ENCODE measurements around the gene OR7D4. TPM values are rescaled to one million over a fixed set of nuclear protein-coding genes. Genes with fewer than 3 reads are reported as not detected.
"Not testable (repeated sequence)": the region's sequence is repeated elsewhere in the genome, so short reads cannot be mapped to it uniquely, and the experiment has no call there.

Gene OR7D4
- total RNA-seq, result not detected in 2 replicates

GRCh38 chr19:9219489-9219888, at the start of gene OR7D4:
TSS of gene OR7D4 (minus strand) at chr19:9219589. CDS start at chr19:9214837, 4,752 bp downstream.
- DNase-seq, result no peak

DNA sequence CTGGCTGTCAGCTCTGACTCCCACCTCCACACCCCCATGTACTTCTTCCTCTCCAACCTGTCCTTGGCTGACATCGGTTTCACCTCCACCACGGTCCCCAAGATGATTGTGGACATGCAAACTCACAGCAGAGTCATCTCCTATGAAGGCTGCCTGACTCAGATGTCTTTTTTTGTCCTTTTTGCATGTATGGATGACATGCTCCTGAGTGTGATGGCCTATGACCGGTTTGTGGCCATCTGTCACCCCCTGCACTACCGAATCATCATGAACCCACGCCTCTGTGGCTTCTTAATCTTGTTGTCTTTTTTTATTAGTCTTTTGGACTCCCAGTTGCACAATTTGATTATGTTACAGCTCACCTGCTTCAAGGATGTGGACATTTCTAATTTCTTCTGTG, 31.8 kb upstream of the OR7D4 start:
- DNase-seq, result no peak

GRCh38 chr19:9250630-9251029, 31.2 kb upstream of the OR7D4 start, which contains the start of gene OR7E24:
TSS of gene OR7E24 (plus strand) at chr19:9250930. CDS start at chr19:9251044, 114 bp downstream.
- DNase-seq, result no peak

DNA sequence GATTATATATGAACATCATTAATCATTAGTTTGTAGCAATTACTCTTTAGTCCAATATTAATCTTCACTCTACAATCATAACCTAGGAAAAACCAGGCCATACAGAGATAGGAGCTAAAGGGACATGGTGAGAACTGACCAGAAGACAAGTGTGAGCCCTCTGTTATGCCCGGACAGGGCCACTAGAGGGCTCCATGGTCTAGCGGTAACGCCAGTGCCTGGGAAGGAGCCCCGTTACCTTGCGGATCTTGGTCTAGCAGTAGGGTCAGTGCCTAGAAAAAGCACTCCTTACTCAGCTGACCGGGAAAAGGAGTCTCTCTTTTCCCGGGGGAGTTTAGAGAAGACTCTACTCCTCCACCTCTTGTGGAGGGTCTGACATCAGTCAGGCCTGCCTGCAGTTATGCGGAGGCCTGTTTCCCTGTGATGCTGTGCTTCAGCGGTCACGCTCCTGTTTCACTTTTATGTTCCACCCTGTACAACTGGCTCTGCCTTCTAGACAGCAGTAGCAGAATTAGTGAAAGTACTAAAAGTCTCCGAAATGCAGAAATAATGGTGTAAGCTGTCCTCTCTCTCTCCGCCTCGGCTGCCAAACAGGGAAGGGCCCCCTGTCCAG, 13.8 kb downstream of the OR7D4 start:
- peak; percentile 74 for DNase-seq

DNA sequence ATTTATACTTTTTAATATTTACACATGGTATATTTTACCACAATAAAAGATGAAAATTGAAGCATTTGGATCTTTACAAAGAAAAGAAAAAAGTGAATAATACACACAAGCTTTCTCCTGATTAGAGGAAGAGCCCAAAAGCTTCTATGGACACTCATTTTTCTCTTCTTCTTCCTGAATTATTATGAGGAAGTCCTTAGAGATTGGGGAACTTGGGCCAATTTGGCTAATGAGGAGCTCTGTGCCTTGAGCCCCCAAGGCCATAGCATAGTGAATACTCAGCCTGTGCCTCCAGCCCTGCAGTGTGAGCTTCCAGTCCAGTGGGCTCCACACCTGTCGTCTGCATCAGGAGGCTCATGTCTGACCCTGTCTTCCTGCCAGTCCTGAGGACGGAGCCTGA, 21.3 kb downstream of the OR7D4 start:
- DNase-seq, result not testable (repeated sequence)

DNA sequence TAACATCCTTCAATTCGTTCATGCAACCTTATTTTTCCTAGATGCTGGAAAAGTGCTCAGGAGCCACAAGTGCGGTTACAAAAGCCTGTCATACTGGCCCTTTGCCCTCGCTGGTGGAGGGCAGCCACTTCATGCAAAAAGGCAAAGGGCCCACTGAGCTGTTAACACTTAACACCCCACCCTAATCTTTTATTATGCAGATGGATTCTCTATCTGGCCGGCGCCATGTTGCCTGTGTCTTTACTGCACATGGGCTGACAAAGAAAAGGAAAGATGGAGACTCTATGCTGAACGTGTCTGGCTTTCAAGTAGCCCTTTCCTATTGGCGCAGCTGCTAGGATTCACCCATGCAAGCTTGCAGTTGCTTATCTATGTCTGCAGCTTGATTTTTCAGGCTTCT, 29.9 kb downstream of the OR7D4 start:
- DNase-seq, result no peak

GRCh38 chr19:9187191-9187590, 32.2 kb downstream of the OR7D4 start:
- no peak for DNase-seq

DNA sequence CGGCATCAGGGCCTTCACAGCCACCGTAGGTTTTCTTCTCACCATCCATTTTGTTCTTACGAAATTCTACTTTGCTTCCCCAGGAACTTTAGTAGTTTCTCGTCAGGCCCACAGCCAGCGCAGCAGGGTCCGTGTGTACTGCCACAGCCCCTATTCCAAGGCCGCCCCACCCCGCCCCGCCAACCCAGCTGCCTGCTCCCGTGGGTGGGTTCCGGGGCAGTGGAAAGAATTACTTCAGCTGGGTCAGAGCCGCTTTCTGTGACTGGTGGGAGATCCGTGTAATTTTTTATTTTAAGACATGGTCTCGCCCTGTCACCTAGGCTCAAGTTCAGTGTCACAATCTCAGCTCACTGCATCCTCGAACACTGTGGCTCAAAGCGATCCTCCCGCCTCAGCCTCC, 36.4 kb downstream of the OR7D4 start:
- no peak for DNase-seq

GRCh38 chr19:9178901-9179300, 40.5 kb downstream of the OR7D4 start, which contains the start of gene OR7D2:
TSS of gene OR7D2 (plus strand) at chr19:9178979. CDS start at chr19:9185782, 6,803 bp downstream.
- DNase-seq, result no peak

GRCh38 chr19:9175326-9175725, 44.1 kb downstream of the OR7D4 start:
- no peak for DNase-seq

GRCh38 chr19:9171393-9171991, 47.9 kb downstream of the OR7D4 start:
- DNase-seq, result no peak

DNA sequence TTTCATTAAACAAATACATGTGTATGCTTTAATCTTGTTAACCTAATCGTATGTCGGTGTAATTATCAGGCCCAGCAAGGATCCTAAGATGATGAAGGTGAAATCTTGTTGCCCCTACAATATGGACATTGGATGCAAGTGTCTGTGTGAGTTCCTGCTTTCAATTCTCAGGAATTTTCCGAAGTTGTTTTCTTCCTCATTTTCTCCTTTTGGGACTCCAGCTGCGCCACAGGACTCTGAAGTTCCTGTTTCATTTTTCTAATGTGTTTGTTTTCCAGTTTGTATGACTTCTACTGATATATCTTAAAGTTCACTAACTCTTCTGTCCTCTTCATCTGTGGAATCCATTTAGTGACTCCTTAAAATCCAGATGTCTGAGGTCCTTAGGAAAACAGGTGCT, 52.5 kb downstream of the OR7D4 start:
- DNase-seq, result no peak

DNA sequence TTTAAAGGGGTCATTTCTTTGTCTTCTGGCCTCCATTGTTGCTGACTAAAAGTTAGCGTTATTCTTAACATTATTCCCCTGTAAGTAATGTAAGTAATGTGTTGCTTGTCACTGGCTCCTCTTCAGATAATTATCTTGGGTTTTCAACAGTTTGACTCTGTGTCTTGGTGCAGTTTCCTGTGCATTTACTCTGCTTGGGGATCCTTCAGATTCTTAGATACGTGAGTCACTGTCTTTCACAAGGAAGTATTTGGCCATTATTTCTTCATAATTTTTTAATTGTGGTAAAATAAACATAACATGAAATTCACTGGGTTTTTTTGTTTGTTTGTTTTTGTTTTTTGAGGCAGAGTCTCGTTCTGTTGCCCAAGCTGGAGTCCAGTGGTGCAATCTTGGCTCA, 54.1 kb downstream of the OR7D4 start:
- no peak for DNase-seq

- DNase-seq, result no peak
Observed at GRCh38 chr19:9161427-9161826, 58.0 kb downstream of the OR7D4 start.

Other genes starting within 250 kb of the OR7D4 start
- under 0.01 TPM in 1 of 2 replicates, not detected in the other for gene MUC16, start 209.2 kb downstream of the OR7D4 start, total RNA-seq
- not detected in 2 replicates for gene OR1M1, start 132.5 kb downstream of the OR7D4 start, total RNA-seq
- not detected in 2 replicates for gene OR7G2, start 112.1 kb downstream of the OR7D4 start, total RNA-seq
- not detected in 2 replicates for gene OR7G1, start 103.8 kb downstream of the OR7D4 start, total RNA-seq
- gene OR7G3, start 92.6 kb downstream of the OR7D4 start, total RNA-seq, result not detected in 2 replicates
- 15.0 and 17.6 TPM in 2 replicates for gene ZNF317, start 79.2 kb downstream of the OR7D4 start, total RNA-seq
- gene OR7D2, start 40.6 kb downstream of the OR7D4 start, total RNA-seq, result under 0.01 TPM in 1 of 2 replicates, not detected in the other
- not detected in 2 replicates for gene OR7E24, start 31.3 kb upstream of the OR7D4 start, total RNA-seq
- gene ZNF699, start 90.2 kb upstream of the OR7D4 start, total RNA-seq, result 7.2 and 9.4 TPM in 2 replicates
- gene ZNF559, start 104.6 kb upstream of the OR7D4 start, total RNA-seq, result 13.2 and 25.7 TPM in 2 replicates
- 1.4 and 3.1 TPM in 2 replicates for gene ZNF177, start 143.4 kb upstream of the OR7D4 start, total RNA-seq
- gene ZNF266, start 216.0 kb upstream of the OR7D4 start, total RNA-seq, result 10.1 and 15.5 TPM in 2 replicates

Measured in dermis blood vessel endothelial cell (primary cell).